Neural crest cell (in vitro differentiated cells): ENCODE data around the gene STAB2. TPM values are rescaled to one million over a fixed set of nuclear protein-coding genes. Genes with fewer than 3 reads are reported as not detected.

Experiments used
- DNase-seq: peaks from one replicate; pipeline ENCODE4 v3.0.0; 2021; ENCODE audit warnings: low read depth, mixed read lengths, low spot score
- H3K27ac Mint-ChIP-seq: one replicate; pipeline ENCODE4 v1.8.0; 2021; ENCODE audit warnings: mild to moderate bottlenecking, mixed read lengths; ENCODE audit not compliant: unreplicated experiment
- H3K27me3 Mint-ChIP-seq: 2 replicates; pipeline ENCODE4 v1.8.0; 2021; ENCODE audit warnings: low read depth, mild to moderate bottlenecking, mixed read lengths
- H3K36me3 Mint-ChIP-seq: 2 replicates; pipeline ENCODE4 v1.8.0; 2021; ENCODE audit warnings: low read depth, mild to moderate bottlenecking, mixed read lengths
- H3K4me1 Mint-ChIP-seq: 2 replicates; pipeline ENCODE4 v1.8.0; 2021; ENCODE audit warnings: mixed read lengths
- H3K4me3 Mint-ChIP-seq: one replicate; pipeline ENCODE4 v1.8.0; 2021; ENCODE audit warnings: mild to moderate bottlenecking, mixed read lengths
- H3K9me3 Mint-ChIP-seq: 2 replicates; pipeline ENCODE4 v1.8.0; 2021; ENCODE audit warnings: mixed read lengths
- CTCF ChIP-seq: fragments of 200-600 bp; sonication (generic); conservative IDR thresholded peaks from 2 replicates; pipeline ENCODE4 v1.5.0; 2021; ENCODE audit warnings: antibody characterized with exemption, mild to moderate bottlenecking
- total RNA-seq: library from RNA; stranded (reverse); gene quantifications from 2 replicates; pipeline ENCODE4 v1.2.1, GENCODE V29; 2021

STAB2 gene
- total RNA-seq, 1 donor from 2014 or later, result not detected

- H3K27ac Mint-ChIP-seq, result no peak overlapping the region
- peaks cover 12% of the 10 kb centered on the region for H3K36me3 Mint-ChIP-seq
- no peaks in the 10 kb centered on the region for H3K9me3 Mint-ChIP-seq
- no peak for DNase-seq
- no peak overlapping the region for H3K4me3 Mint-ChIP-seq
- H3K4me1 Mint-ChIP-seq, result peaks cover 14% of the 10 kb centered on the region
- no peaks in the 10 kb centered on the region for H3K27me3 Mint-ChIP-seq
- TF ChIP-seq CTCF, result no peak
Observed at GRCh38 chr12:103812789-103813188, 225.7 kb downstream of the STAB2 start.

GRCh38 chr12:103813426-103813825 is 226.4 kb downstream of the STAB2 start:
- H3K9me3 Mint-ChIP-seq, result no peaks in the 10 kb centered on the region
- peaks cover 12% of the 10 kb centered on the region for H3K36me3 Mint-ChIP-seq
- peaks cover 12% of the 10 kb centered on the region for H3K4me1 Mint-ChIP-seq
- DNase-seq, result no peak
- no peaks in the 10 kb centered on the region for H3K27me3 Mint-ChIP-seq
- H3K27ac Mint-ChIP-seq, result no peak overlapping the region
- no peak overlapping the region for H3K4me3 Mint-ChIP-seq
- no peak for TF ChIP-seq CTCF

GRCh38 chr12:103813949-103814348 is 226.9 kb downstream of the STAB2 start:
- TF ChIP-seq CTCF, result no peak
- no peak for DNase-seq
- no peak overlapping the region for H3K27ac Mint-ChIP-seq
- no peaks in the 10 kb centered on the region for H3K27me3 Mint-ChIP-seq
- peaks cover 13% of the 10 kb centered on the region for H3K4me1 Mint-ChIP-seq
- H3K9me3 Mint-ChIP-seq, result no peaks in the 10 kb centered on the region
- H3K4me3 Mint-ChIP-seq, result no peak overlapping the region
- peaks cover 12% of the 10 kb centered on the region for H3K36me3 Mint-ChIP-seq

- no peak overlapping the region for H3K4me3 Mint-ChIP-seq
- no peaks in the 10 kb centered on the region for H3K27me3 Mint-ChIP-seq
- no peaks in the 10 kb centered on the region for H3K9me3 Mint-ChIP-seq
- peaks cover 17% of the 10 kb centered on the region for H3K4me1 Mint-ChIP-seq
- H3K27ac Mint-ChIP-seq, result no peak overlapping the region
- DNase-seq, result no peak
- TF ChIP-seq CTCF, result no peak
- peaks cover 11% of the 10 kb centered on the region for H3K36me3 Mint-ChIP-seq
Observed at GRCh38 chr12:103814436-103814835, 227.4 kb downstream of the STAB2 start.

Other genes with a start within 250 kb of the STAB2 start
- not detected in 2 replicates for gene C12orf42, start 91.3 kb upstream of the STAB2 start, total RNA-seq